Measurements from ENCODE around the gene NEK6. TPM values are rescaled to one million over a fixed set of nuclear protein-coding genes. Genes with fewer than 3 reads are reported as not detected.

Gene NEK6
- polyA plus RNA-seq (2012; ENCODE audit: insufficient read length, low read depth), result 53.1 TPM

DNA sequence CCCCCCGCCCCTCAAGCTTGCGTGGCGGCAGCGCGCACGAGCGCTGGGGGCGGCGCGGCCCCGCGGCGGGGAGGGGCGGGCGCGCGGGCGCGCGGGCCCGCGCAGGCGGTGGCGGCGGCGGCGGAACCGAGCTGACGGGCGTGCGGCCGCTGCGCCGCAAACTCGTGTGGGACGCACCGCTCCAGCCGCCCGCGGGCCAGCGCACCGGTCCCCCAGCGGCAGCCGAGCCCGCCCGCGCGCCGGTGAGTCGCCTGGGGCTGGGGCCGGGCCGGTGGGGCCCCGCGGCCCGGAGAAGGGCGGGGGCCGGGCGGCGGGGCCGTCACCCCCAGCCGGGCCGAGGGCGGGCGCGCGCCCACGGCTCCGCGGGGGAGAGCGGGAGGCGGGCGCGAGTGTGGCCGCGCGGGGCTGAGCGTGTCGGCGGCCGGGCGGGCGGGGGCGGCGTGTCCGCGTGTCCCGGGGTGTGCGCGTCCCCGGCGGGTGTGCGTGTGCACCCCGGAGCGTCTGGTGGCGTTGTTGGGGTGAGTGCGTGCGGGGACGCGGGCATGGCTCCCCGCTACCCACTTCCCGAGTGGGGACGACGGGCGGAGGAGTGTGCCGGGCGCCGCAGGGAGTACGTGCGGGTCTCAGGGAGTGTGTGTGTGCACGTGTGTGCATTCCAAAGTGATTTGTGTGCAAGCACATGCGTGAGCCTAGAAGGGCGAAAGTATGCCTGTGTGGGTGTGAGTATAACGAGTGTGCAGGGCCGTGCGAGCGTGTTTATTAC is at the start of gene NEK6:
Gene NEK6, plus strand, starts transcription at position 106 of the 763 bp plus-strand sequence. CDS start 44,016 bp downstream, outside the sequence.
- TF ChIP-seq FOXP2 (optimal IDR thresholded peaks at IDR 0.05; ENCODE audit: borderline replicate concordance, extremely low read depth, extremely low read length, insufficient read depth) (no peak), SIN3A (IDR thresholded peaks at IDR 0.05; ENCODE audit: borderline replicate concordance, insufficient read depth, low read length) (no peak), POLR2AphosphoS5 (IDR thresholded peaks at IDR 0.05; ENCODE audit: low read depth, low read length) (no peak)
- TF ChIP-seq, protein P1, sequence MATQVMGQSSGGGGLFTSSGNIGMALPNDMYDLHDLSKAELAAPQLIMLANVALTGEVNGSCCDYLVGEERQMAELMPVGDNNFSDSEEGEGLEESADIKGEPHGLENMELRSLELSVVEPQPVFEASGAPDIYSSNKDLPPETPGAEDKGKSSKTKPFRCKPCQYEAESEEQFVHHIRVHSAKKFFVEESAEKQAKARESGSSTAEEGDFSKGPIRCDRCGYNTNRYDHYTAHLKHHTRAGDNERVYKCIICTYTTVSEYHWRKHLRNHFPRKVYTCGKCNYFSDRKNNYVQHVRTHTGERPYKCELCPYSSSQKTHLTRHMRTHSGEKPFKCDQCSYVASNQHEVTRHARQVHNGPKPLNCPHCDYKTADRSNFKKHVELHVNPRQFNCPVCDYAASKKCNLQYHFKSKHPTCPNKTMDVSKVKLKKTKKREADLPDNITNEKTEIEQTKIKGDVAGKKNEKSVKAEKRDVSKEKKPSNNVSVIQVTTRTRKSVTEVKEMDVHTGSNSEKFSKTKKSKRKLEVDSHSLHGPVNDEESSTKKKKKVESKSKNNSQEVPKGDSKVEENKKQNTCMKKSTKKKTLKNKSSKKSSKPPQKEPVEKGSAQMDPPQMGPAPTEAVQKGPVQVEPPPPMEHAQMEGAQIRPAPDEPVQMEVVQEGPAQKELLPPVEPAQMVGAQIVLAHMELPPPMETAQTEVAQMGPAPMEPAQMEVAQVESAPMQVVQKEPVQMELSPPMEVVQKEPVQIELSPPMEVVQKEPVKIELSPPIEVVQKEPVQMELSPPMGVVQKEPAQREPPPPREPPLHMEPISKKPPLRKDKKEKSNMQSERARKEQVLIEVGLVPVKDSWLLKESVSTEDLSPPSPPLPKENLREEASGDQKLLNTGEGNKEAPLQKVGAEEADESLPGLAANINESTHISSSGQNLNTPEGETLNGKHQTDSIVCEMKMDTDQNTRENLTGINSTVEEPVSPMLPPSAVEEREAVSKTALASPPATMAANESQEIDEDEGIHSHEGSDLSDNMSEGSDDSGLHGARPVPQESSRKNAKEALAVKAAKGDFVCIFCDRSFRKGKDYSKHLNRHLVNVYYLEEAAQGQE (IDR thresholded peaks at IDR 0.05; ENCODE audit: insufficient read depth in 1 of 2, low read depth in 2 of 2, low read length in 2 of 2), result no peak

DNA sequence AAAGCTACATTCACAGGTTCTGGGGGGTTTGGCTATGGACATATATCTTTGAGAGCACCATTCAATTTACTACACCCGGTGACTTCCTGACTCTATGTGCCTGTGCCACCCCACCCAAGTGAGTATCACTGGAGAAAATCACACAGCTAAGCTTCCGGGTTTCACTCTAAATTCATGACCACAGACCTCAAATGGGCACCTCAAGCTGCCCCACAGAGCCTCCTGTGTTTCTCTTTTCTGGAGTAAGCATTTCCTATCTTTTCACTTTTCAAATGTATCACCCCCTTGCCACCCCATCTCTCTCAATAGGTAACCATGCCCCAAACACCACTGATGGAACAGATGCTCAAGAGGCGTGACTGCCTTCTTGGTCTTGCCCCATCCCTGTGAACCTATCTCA is 49.2 kb upstream of the NEK6 start:
- no peak for TF ChIP-seq SIN3A (IDR thresholded peaks at IDR 0.05; ENCODE audit: borderline replicate concordance, insufficient read depth, low read length)
- TF ChIP-seq POLR2AphosphoS5 (IDR thresholded peaks at IDR 0.05; ENCODE audit: low read depth, low read length), result no peak
- no peak for TF ChIP-seq TAF1 (IDR thresholded peaks at IDR 0.05; ENCODE audit: borderline replicate concordance, insufficient read depth, low read length)
- TF ChIP-seq FOXP2 (optimal IDR thresholded peaks at IDR 0.05; ENCODE audit: borderline replicate concordance, extremely low read depth, extremely low read length, insufficient read depth), result no peak
- TF ChIP-seq, protein P1 (IDR thresholded peaks at IDR 0.05; ENCODE audit: insufficient read depth in 1 of 2, low read depth in 2 of 2, low read length in 2 of 2), result no peak

DNA sequence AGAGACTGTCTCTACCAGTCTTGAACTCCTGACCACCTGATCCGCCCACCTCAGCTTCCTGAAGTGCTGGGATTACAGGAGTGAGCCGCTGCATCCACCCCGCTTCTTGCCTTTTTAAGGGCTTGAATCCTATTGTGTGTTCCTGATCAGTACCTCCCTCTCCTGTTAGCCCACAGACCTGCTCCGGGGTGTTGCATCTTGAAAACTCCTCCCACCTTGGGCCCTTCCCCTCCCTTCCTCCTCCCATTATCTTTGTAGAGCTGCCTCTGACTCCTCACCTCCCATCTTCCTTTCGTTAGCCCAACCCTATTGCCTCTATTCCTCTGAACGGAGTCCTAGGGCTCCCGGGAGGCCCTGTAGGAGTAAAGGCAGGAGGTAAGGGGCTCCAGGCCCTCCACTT is 48.5 kb upstream of the NEK6 start:
- TF ChIP-seq SIN3A (IDR thresholded peaks at IDR 0.05; ENCODE audit: borderline replicate concordance, insufficient read depth, low read length) (no peak), TAF1 (IDR thresholded peaks at IDR 0.05; ENCODE audit: borderline replicate concordance, insufficient read depth, low read length) (no peak)

- TF ChIP-seq POLR2AphosphoS5 (IDR thresholded peaks at IDR 0.05; ENCODE audit: low read depth, low read length), result no peak
- no peak for TF ChIP-seq FOXP2 (optimal IDR thresholded peaks at IDR 0.05; ENCODE audit: borderline replicate concordance, extremely low read depth, extremely low read length, insufficient read depth)
Observed at GRCh38 chr9:124209774-124210173, 48.0 kb upstream of the NEK6 start.

DNA sequence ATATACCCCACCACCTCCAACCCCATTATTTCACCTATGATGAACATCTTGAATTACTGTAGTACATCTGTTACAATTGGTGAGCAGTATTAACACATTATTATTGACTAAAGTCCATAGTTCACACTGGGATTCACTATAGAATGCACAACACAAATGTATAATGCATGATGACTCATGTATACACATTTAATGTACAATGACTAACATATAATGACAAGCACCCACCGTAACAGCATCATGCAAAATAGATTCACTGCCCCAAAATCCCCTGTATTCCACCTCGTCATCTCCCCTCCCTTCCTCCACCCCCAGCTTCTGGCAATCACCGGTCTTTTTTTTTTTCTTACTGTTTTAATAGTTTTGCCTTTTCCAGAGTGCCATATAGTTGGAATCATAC is 47.1 kb upstream of the NEK6 start:
- TF ChIP-seq POLR2AphosphoS5 (IDR thresholded peaks at IDR 0.05; ENCODE audit: low read depth, low read length) (no peak), SIN3A (IDR thresholded peaks at IDR 0.05; ENCODE audit: borderline replicate concordance, insufficient read depth, low read length) (no peak), TAF1 (IDR thresholded peaks at IDR 0.05; ENCODE audit: borderline replicate concordance, insufficient read depth, low read length) (no peak), FOXP2 (optimal IDR thresholded peaks at IDR 0.05; ENCODE audit: borderline replicate concordance, extremely low read depth, extremely low read length, insufficient read depth) (no peak)
- TF ChIP-seq, protein P1 (IDR thresholded peaks at IDR 0.05; ENCODE audit: insufficient read depth in 1 of 2, low read depth in 2 of 2, low read length in 2 of 2), result no peak

- no peak for TF ChIP-seq SIN3A (IDR thresholded peaks at IDR 0.05; ENCODE audit: borderline replicate concordance, insufficient read depth, low read length)
- TF ChIP-seq, protein P1 (IDR thresholded peaks at IDR 0.05; ENCODE audit: insufficient read depth in 1 of 2, low read depth in 2 of 2, low read length in 2 of 2), result no peak
Observed at GRCh38 chr9:124212381-124213050, 45.2 kb upstream of the NEK6 start.

Data from PFSK-1 (cell line).